Upper lobe of right lung (tissue), 1 donor: Measurements from ENCODE around the gene AGPAT4. TPM values are rescaled to one million over a fixed set of nuclear protein-coding genes. Genes with fewer than 3 reads are reported as not detected.

ENCODE experiments used
- ATAC-seq: fragments of 200-7000 bp; cut with Tn5 transposase; one replicate; pipeline ENCODE4 v1.9.1; 2020; ENCODE audit warnings: mild to moderate bottlenecking, moderate library complexity
- DNase-seq: peaks from one replicate; pipeline ENCODE4 v3.0.0-alpha.2; 2020
- H3K27ac ChIP-seq: fragments of 200-600 bp; one replicate; pipeline ENCODE4 v1.8.0; 2022
- H3K27me3 ChIP-seq: fragments of 200-600 bp; one replicate; pipeline ENCODE4 v1.8.0; 2022; ENCODE audit warnings: mild to moderate bottlenecking
- H3K36me3 ChIP-seq: fragments of 200-600 bp; one replicate; pipeline ENCODE4 v1.8.0; 2022
- H3K4me1 ChIP-seq: fragments of 200-600 bp; one replicate; pipeline ENCODE4 v1.8.0; 2022
- H3K4me3 ChIP-seq: fragments of 200-600 bp; one replicate; pipeline ENCODE4 v1.8.0; 2022; ENCODE audit warnings: mild to moderate bottlenecking
- H3K9me3 ChIP-seq: fragments of 200-600 bp; one replicate; pipeline ENCODE4 v1.8.0; 2022
- intact Hi-C: fragments of 100-400 bp; cut with DNase I; formaldehyde crosslinking; loops from one replicate; pipeline ENCODE4 v1.11.0; 2022
- total RNA-seq: library from RNA; stranded (reverse); fragmentation: NEBNext Ultra II Directional; extraction: Animal tissue kit (Norgen Biotek cat#: 25700); gene quantifications from one replicate; pipeline ENCODE4 v1.2.1, GENCODE V29; 2021
- TF ChIP-seq, protein P1 (sequence below): fragments of 200-600 bp; IDR thresholded peaks from one replicate; pipeline ENCODE4 v1.8.0; 2022; ENCODE audit warnings: antibody characterized with exemption
- donor health status: DM: no; HTN: yes; CAD: no; lungs with severe emphysema.

Gene AGPAT4
- total RNA-seq, 1 donor from 2014 or later = 16.6 TPM

DNA sequence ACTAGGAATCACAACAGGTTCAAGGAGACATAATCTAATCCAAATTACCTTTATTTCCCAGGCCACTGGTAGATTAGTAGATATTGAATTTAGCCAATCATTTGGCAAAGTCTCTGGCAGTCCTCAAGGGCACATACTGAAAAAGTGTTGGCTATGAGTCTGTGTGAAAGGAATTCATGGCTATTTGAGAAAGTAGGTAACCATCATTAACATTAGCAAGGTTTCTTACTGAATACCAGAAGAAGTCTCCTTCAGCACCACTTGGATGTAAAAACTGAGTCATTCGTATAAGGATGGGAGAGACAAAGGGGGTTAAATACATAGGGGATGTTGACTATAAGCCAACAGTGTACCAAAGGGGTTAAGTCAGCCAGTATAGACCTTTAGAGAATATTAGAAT lies 36.7 kb downstream of the AGPAT4 start:
- intact Hi-C loops = no loop called here
- no peaks in the 10 kb centered on the region for H3K36me3 ChIP-seq
- no peak for ATAC-seq
- no peak overlapping the region for H3K27ac ChIP-seq
- H3K27me3 ChIP-seq = no peaks in the 10 kb centered on the region
- H3K4me3 ChIP-seq = no peak overlapping the region
- H3K4me1 ChIP-seq = no peaks in the 10 kb centered on the region
- H3K9me3 ChIP-seq = no peaks in the 10 kb centered on the region
- TF ChIP-seq, protein P1, sequence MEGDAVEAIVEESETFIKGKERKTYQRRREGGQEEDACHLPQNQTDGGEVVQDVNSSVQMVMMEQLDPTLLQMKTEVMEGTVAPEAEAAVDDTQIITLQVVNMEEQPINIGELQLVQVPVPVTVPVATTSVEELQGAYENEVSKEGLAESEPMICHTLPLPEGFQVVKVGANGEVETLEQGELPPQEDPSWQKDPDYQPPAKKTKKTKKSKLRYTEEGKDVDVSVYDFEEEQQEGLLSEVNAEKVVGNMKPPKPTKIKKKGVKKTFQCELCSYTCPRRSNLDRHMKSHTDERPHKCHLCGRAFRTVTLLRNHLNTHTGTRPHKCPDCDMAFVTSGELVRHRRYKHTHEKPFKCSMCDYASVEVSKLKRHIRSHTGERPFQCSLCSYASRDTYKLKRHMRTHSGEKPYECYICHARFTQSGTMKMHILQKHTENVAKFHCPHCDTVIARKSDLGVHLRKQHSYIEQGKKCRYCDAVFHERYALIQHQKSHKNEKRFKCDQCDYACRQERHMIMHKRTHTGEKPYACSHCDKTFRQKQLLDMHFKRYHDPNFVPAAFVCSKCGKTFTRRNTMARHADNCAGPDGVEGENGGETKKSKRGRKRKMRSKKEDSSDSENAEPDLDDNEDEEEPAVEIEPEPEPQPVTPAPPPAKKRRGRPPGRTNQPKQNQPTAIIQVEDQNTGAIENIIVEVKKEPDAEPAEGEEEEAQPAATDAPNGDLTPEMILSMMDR = no peak
- DNase-seq = no peak

DNA sequence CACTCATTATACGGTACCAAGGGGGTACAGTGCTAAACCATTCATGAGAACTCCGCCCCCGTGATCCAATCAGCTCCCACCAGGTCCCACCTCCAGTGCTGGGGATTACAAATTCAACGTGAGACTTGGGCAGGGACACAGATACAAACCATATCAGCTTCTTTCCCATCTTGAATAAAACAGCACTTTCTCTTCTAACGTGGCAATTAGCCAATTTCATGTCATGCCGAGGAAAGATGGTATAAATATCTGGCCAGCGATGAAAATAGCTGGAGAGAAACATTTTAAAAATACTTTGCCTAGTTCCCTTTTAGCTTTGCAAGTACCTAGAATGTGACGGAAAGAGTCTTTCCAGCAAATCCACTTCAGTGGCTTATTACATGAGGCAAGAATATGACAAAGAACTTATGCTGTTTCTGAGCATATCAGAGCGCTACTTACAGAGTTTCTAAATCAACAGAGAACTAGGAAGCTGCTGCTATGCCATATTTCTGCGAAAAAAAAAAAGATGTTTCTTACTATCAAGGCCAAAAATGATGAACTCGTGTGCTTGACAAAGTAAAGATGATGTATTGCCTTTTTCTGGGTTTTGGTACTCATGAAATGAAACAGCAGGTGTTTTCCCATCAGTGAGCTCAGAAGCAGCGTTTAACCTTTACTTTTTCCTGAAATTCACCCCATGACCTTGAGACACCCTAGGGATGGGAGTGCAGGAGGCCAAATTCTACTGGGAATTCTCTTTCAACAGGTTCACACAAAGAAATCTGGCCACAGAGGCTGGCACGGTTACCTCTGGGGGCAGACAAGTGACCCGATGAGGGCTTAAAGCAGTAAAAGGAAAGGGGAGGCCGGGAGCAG lies 37.9 kb downstream of the AGPAT4 start:
- TF ChIP-seq, protein P1 = no peak
- no peak overlapping the region for H3K27ac ChIP-seq
- H3K4me1 ChIP-seq = no peaks in the 10 kb centered on the region
- H3K36me3 ChIP-seq = peaks cover 8% of the 10 kb centered on the region
- H3K9me3 ChIP-seq = no peaks in the 10 kb centered on the region
- peak; percentile 45 for ATAC-seq
- H3K4me3 ChIP-seq = no peak overlapping the region
- intact Hi-C loops = no loop called here
- no peak for DNase-seq
- no peaks in the 10 kb centered on the region for H3K27me3 ChIP-seq

- Histone ChIP-seq H3K4me1 (peaks cover 7% of the 10 kb centered on the region), H3K36me3 (peaks cover 8% of the 10 kb centered on the region), H3K9me3 (no peaks in the 10 kb centered on the region), H3K4me3 (no peak overlapping the region), H3K27me3 (no peaks in the 10 kb centered on the region), H3K27ac (no peak overlapping the region)
- ATAC-seq (no peak), DNase-seq (no peak)
- TF ChIP-seq, protein P1 = no peak
- intact Hi-C loops = no loop called here
These were observed 39.7 kb downstream of the AGPAT4 start for GRCh38 chr6:161233986-161234661.

DNA sequence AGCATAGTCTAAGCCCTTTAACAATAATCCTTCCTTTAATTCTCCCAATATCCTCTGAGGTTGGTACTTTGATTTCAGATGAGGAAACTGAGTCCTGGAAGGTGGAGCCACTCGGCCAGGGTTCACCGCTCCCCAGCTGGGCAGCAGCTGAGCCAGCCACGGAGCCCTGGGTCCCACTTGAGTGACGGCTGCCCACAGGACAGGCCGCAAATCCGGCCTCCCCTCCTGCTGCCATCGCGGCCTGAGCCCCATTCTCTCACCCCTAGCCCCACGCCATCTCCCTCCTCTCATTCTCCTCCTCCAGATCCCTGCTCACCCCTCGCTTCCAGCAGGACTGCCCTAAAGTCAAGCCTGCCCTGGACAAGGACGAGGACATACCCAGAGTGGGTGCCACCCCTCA lies 41.4 kb downstream of the AGPAT4 start:
- TF ChIP-seq, protein P1 = no peak
- H3K36me3 ChIP-seq = peaks cover 8% of the 10 kb centered on the region
- H3K27me3 ChIP-seq = no peaks in the 10 kb centered on the region
- H3K4me1 ChIP-seq = peaks cover 16% of the 10 kb centered on the region
- no peak overlapping the region for H3K4me3 ChIP-seq
- no peak for DNase-seq
- no peak overlapping the region for H3K27ac ChIP-seq
- intact Hi-C loops = no loop called here
- no peaks in the 10 kb centered on the region for H3K9me3 ChIP-seq
- ATAC-seq = no peak

DNA sequence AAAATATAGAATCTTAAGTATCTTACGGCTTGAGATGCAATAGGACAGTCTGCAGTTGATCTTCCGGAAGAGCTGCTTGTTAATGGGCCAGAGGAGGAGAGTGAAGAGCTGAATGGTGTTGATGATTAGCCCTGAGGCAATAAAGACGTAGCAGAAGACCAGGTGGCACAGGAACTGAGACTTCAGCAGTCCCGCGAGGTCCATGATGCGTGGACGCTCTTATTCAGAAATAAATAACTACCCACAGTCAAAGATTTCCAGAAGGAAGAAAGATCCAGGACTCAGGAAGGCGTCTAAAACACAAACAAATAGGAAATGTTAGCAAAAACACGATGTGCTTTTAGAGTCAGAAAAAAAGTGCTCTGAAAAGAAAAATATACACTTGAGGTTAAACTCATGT lies 41.9 kb downstream of the AGPAT4 start:
- DNase-seq (no peak), ATAC-seq (no peak)
- intact Hi-C loops = no loop called here
- Histone ChIP-seq H3K9me3 (no peaks in the 10 kb centered on the region), H3K4me3 (no peak overlapping the region), H3K4me1 (peaks cover 20% of the 10 kb centered on the region), H3K27ac (no peak overlapping the region), H3K36me3 (peaks cover 8% of the 10 kb centered on the region), H3K27me3 (no peaks in the 10 kb centered on the region)
- TF ChIP-seq, protein P1 = no peak
